Endothelial cell of umbilical vein (primary cell): ENCODE measurements around the gene NCAN. TPM values are rescaled to one million over a fixed set of nuclear protein-coding genes. Genes with fewer than 3 reads are reported as not detected.

Source experiments
- BruUV-seq: library from RNA; stranded (reverse); fragments of 400-500 nt; replicated peaks from 2 replicates; lab custom pipeline; 2021; lab: Mats Ljungman, UMichigan
- CTCF ChIA-PET: fragments of 300-600, 350-600 bp; sonication (Branson Sonifier 250); formaldehyde crosslinking; loops from one replicate; lab custom pipeline; 2021; ENCODE audit warnings: antibody characterized with exemption, inconsistent platforms; lab: Charles Lee
- POLR2A ChIA-PET: fragments of 300-600, 350-600 bp; sonication (Branson Sonifier 250); formaldehyde crosslinking; loops from one replicate; lab custom pipeline; 2021; ENCODE audit warnings: antibody characterized with exemption, inconsistent platforms; lab: Charles Lee
- DNase-seq: peaks from one replicate; pipeline ENCODE4 v3.0.0-alpha.2; 2011; ENCODE audit warnings: low read depth, low spot score
- FAIRE-seq: peaks from 2 replicates; lab custom pipeline; 2011; peaks lifted over from hg19 to GRCh38; lab: Jason Lieb, UNC
- H2AFZ ChIP-seq: 2 replicates; pipeline ENCODE4 v1.6.0; 2012; ENCODE audit warnings: low read depth, low read length, control low read depth, inconsistent platforms
- H3K27ac ChIP-seq: 2 replicates; pipeline ENCODE4 v1.5.1; 2011; ENCODE audit warnings: low read depth, mild to moderate bottlenecking, control low read depth, low read length, moderate library complexity; ENCODE audit not compliant: insufficient read depth
- H3K27me3 ChIP-seq, 2 experiments: 2 replicates each; pipeline versions ENCODE4 v1.6.0 to v1.6.1; 2011; ENCODE audit warnings: low read length in 2 of 2, mixed read lengths in 1 of 2; ENCODE audit not compliant: control insufficient read depth in 2 of 2, insufficient read depth in 2 of 2
- H3K36me3 ChIP-seq, 2 experiments: 2 replicates in 1 of 2; 3 replicates in 1 of 2; pipeline ENCODE4 v1.5.1; 2011; ENCODE audit warnings: low read length in 2 of 2, mild to moderate bottlenecking in 1 of 2, moderate library complexity in 1 of 2; ENCODE audit not compliant: control insufficient read depth in 2 of 2, insufficient read depth in 2 of 2; ENCODE audit errors: extremely low read depth in 1 of 2
- H3K4me1 ChIP-seq: 3 replicates; pipeline ENCODE4 v1.5.1; 2011; ENCODE audit warnings: mild to moderate bottlenecking, low read length; ENCODE audit not compliant: control insufficient read depth, insufficient read depth; ENCODE audit errors: extremely low read depth
- H3K4me2 ChIP-seq: 2 replicates; pipeline ENCODE4 v1.6.1; 2011; ENCODE audit warnings: low read length, control low read depth, mixed read lengths; ENCODE audit not compliant: insufficient read depth
- H3K4me3 ChIP-seq, 3 experiments: fragments of 200-600 bp in 1 of 3; sonication (generic), shearing (Covaris generic) in 1 of 3; replicated peaks in 1 of 3; 2 replicates each; pipeline ENCODE4 v1.5.1; 2011 to 2016; ENCODE audit warnings: control low read depth in 3 of 3, low read length in 3 of 3, mild to moderate bottlenecking in 2 of 3, inconsistent platforms in 1 of 3, low read depth in 1 of 3, moderate library complexity in 1 of 3; ENCODE audit not compliant: insufficient read depth in 1 of 3
- H3K79me2 ChIP-seq: 2 replicates; pipeline ENCODE4 v1.6.0; 2012; ENCODE audit warnings: low read length, inconsistent platforms; ENCODE audit not compliant: control insufficient read depth, insufficient read depth
- H3K9ac ChIP-seq: replicated peaks from 2 replicates; pipeline ENCODE3; 2011; ENCODE audit warnings: low read length, control low read depth; ENCODE audit not compliant: insufficient read depth; ENCODE audit errors: extremely low read depth
- H3K9me1 ChIP-seq: replicated peaks from 3 replicates; pipeline ENCODE4 v1.6.0; 2011; ENCODE audit warnings: mild to moderate bottlenecking, low read length; ENCODE audit not compliant: control insufficient read depth, insufficient read depth; ENCODE audit errors: extremely low read depth
- H3K9me3 ChIP-seq: replicated peaks from 2 replicates; pipeline ENCODE4 v1.5.1; 2012; ENCODE audit warnings: low read length, inconsistent platforms; ENCODE audit not compliant: control insufficient read depth, insufficient read depth
- H4K20me1 ChIP-seq: replicated peaks from 2 replicates; pipeline ENCODE3; 2011; ENCODE audit warnings: mild to moderate bottlenecking, low read length; ENCODE audit not compliant: control insufficient read depth, insufficient read depth; ENCODE audit errors: extremely low read depth
- EZH2 ChIP-seq: IDR thresholded peaks from 2 replicates; pipeline ENCODE4 v1.6.1; 2012; ENCODE audit warnings: borderline replicate concordance, low read depth, mild to moderate bottlenecking, moderate library complexity, low read length, inconsistent platforms; ENCODE audit not compliant: severe bottlenecking
- JUN ChIP-seq: IDR thresholded peaks from 2 replicates; pipeline ENCODE4 v1.6.1; 2011; ENCODE audit warnings: borderline replicate concordance, low read depth; ENCODE audit not compliant: insufficient read length, insufficient read depth
- MAX ChIP-seq: IDR thresholded peaks from 2 replicates; pipeline ENCODE4 v1.6.1; 2011; ENCODE audit not compliant: insufficient read depth, insufficient read length
- MYC ChIP-seq: IDR thresholded peaks from one replicate; pipeline ENCODE4 v1.6.1; 2011; ENCODE audit warnings: mild to moderate bottlenecking, low read depth, low read length
- POLR2A ChIP-seq: IDR thresholded peaks from 2 replicates; pipeline ENCODE4 v1.6.1; 2012; ENCODE audit warnings: low read depth, mild to moderate bottlenecking, control low read depth, low read length
- POLR2AphosphoS5 ChIP-seq: IDR thresholded peaks from 2 replicates; pipeline ENCODE4 v1.6.1; 2012; ENCODE audit warnings: low read depth, mild to moderate bottlenecking, control low read depth, low read length, moderate library complexity; ENCODE audit not compliant: insufficient read depth
- dilution Hi-C: fragments of 300-500 bp; cut with MboI; formaldehyde crosslinking; loops from one replicate; pipeline ENCODE4 v1.15.0; 2019; ENCODE audit warnings: low sequenced_read_pairs; ENCODE audit not compliant: extremely low pct_ligation_motif_present
- intact Hi-C: fragments of 100-400 bp; cut with micrococcal nuclease; formaldehyde crosslinking; loops from one replicate; pipeline ENCODE4 v1.10.0; 2022
- polyA plus RNA-seq, 4 experiments: library from polyadenylated mRNA; depleted of rRNA in 3 of 4; stranded (reverse) in 3 of 4; unstranded in 1 of 4; fragments of >200 nt; gene quantifications; 2 replicates each; pipeline versions ENCODE4 v1.2.1 to v1.2.3, GENCODE V29; 2011 to 2012; ENCODE audit warnings: missing spikeins in 1 of 4
- total RNA-seq: library from RNA; stranded (reverse); gene quantifications from 2 replicates; pipeline ENCODE4 v1.2.3, GENCODE V29; 2021

Gene NCAN
- total and polyA plus RNA-seq, 2 donors (not counting 3 experiments of a cell fraction or from before 2014, with no cell fraction given), result not detected

DNA sequence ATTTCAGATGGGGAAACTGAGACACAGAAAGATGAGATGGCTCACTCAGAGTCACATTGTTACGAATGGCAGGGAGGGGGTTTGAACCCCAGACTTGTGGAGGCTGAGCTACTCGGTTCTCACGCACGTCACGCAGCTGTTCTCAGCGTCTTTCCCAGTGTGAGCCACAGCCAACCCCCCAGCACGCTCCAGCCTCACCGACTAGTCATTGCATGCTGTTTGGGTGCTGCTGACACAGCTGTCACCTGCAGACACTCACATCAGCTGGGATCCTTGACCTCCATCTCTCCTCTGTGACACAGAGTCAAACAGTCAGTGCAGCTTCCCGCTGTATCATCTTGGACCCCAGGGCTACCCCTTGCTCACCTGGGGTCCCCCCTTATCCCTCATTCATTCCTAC, 2.4 kb upstream of the NCAN start:
- Histone ChIP-seq H2AFZ (no peak overlapping the region), H3K27ac (no peak overlapping the region), H3K9me1 (no peaks in the 10 kb centered on the region), H3K36me3 (no peaks in the 10 kb centered on the region), H3K9me3 (no peaks in the 10 kb centered on the region), H3K4me1 (no peaks in the 10 kb centered on the region), H3K9ac (no peak overlapping the region), H4K20me1 (no peaks in the 10 kb centered on the region), H3K27me3 (peaks cover 10 to 11% of the 10 kb centered on the region in 2 experiments), H3K4me3 (no peak overlapping the region), H3K79me2 (no peaks in the 10 kb centered on the region), H3K4me2 (no peak overlapping the region)
- DNase-seq, result no peak
- dilution Hi-C loops (no loop called here), intact Hi-C loops (no loop called here)
- ChIA-PET POLR2A (no interaction called here), CTCF (interaction anchor here (1.0 kb wide), 1 partner anchor 15 kb away, joined by 3 read pairs; no protein-coding TSS in a partner anchor)
- FAIRE-seq, result no peak
- BruUV-seq, result no TSS peak
- TF ChIP-seq POLR2A, result no peak

DNA sequence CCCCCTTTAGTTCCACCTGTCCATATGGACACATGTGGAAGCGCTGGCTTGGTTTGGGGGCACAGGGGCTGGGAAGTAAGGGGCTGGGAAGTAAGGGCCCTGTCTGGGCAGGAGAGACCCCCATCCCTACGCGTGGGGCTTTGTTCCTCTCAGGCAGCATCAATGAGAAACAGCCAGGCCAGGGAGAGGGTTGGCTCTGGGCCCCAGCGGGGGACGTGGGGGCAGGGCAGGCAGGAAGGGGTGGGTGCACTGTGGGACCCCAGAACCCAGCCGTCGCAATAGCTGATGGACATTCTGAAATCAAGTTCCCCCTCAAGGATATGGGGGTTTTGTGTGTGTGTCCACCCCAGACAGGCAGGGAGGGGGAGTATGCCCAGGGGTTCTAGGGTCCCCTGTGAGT, 1.2 kb downstream of the NCAN start:
- FAIRE-seq, result no peak
- intact Hi-C loops, result no loop called here
- Histone ChIP-seq H3K4me1 (no peaks in the 10 kb centered on the region), H3K9ac (no peak overlapping the region), H3K27ac (no peak overlapping the region), H3K79me2 (no peaks in the 10 kb centered on the region), H3K36me3 (no peaks in the 10 kb centered on the region), H3K27me3 (peaks cover 10 to 11% of the 10 kb centered on the region in 2 experiments), H4K20me1 (no peaks in the 10 kb centered on the region), H2AFZ (no peak overlapping the region), H3K4me2 (no peak overlapping the region), H3K9me3 (no peaks in the 10 kb centered on the region), H3K9me1 (no peaks in the 10 kb centered on the region), H3K4me3 (no peak overlapping the region)
- TF ChIP-seq EZH2 (no peak), JUN (no peak), MYC (no peak), POLR2AphosphoS5 (no peak), MAX (no peak), POLR2A (no peak)
- ChIA-PET POLR2A (no interaction called here), CTCF (interaction anchor here (0.6 kb wide), 1 partner anchor 11 kb away, joined by 3 read pairs; no protein-coding TSS in a partner anchor)
- no TSS peak for BruUV-seq
- dilution Hi-C loops, result no loop called here
- DNase-seq, result no peak
